Ectodermal cell (in vitro differentiated cells): ENCODE results near the gene NDUFA12.

Experiments used
- H3K27ac ChIP-seq: 2 replicates; pipeline ENCODE4 v1.7.0; 2013; ENCODE audit warnings: mild to moderate bottlenecking, low read depth, low read length; ENCODE audit not compliant: insufficient read depth, poor library complexity, severe bottlenecking
- H3K27me3 ChIP-seq: 2 replicates; pipeline ENCODE4 v1.7.0; 2013; ENCODE audit warnings: mild to moderate bottlenecking, low read length; ENCODE audit not compliant: insufficient read depth, control insufficient read depth, poor library complexity, severe bottlenecking
- H3K36me3 ChIP-seq: one replicate; pipeline ENCODE4 v1.7.0; 2013; ENCODE audit warnings: low read length; ENCODE audit not compliant: control insufficient read depth, insufficient read depth
- H3K4me1 ChIP-seq: one replicate; pipeline ENCODE4 v1.7.0; 2013; ENCODE audit warnings: low read length; ENCODE audit not compliant: control insufficient read depth, insufficient read depth
- H3K4me3 ChIP-seq: 2 replicates; pipeline ENCODE4 v1.7.0; 2013; ENCODE audit warnings: low read depth, low read length, control low read depth; ENCODE audit not compliant: insufficient read depth
- H3K9me3 ChIP-seq: 2 replicates; pipeline ENCODE4 v1.7.0; 2013; ENCODE audit warnings: mild to moderate bottlenecking, low read length, moderate library complexity; ENCODE audit not compliant: control insufficient read depth
- WGBS, 2 experiments: methylation state at CpG; one replicate each; pipeline ENCODE4 v1.1.7; 2013; ENCODE audit warnings: missing lambda C conversion rate in 2 of 2; 5-methylcytosine and 5-hydroxymethylcytosine counted together

Gene NDUFA12

GRCh38 chr12:94925206-94925605 lies 78.3 kb downstream of the NDUFA12 start:
- no peaks in the 10 kb centered on the region for H3K9me3 ChIP-seq
- H3K27ac ChIP-seq = no peak overlapping the region
- WGBS, 2 experiments = 91 to 97% methylated on average over 4 of the region's 4 CpGs
- no peak overlapping the region for H3K4me3 ChIP-seq
- H3K36me3 ChIP-seq = no peaks in the 10 kb centered on the region
- peaks cover 8% of the 10 kb centered on the region for H3K4me1 ChIP-seq
- H3K27me3 ChIP-seq = no peaks in the 10 kb centered on the region

GRCh38 chr12:94922561-94922960 lies 80.9 kb downstream of the NDUFA12 start:
- no peak overlapping the region for H3K4me3 ChIP-seq
- no peaks in the 10 kb centered on the region for H3K9me3 ChIP-seq
- H3K27me3 ChIP-seq = no peaks in the 10 kb centered on the region
- no peak overlapping the region for H3K27ac ChIP-seq
- H3K4me1 ChIP-seq = peaks cover 8% of the 10 kb centered on the region
- 21 to 23% methylated on average over 4 of the region's 4 CpGs for WGBS, 2 experiments
- no peaks in the 10 kb centered on the region for H3K36me3 ChIP-seq
